Activated CD8-positive, alpha-beta T cell treated with anti-CD3 and anti-CD28 coated beads for 36 hours (primary cell): Measurements from ENCODE around the gene ERBB4. TPM values are rescaled to one million over a fixed set of nuclear protein-coding genes. Genes with fewer than 3 reads are reported as not detected.

Experiments used
- ATAC-seq: fragments of 200-7000 bp; cut with Tn5 transposase; one replicate; pipeline ENCODE4 v1.10.0; 2021; ENCODE audit warnings: mild to moderate bottlenecking, moderate library complexity
- CTCF ChIA-PET: fragments of 350-600 bp; sonication (Branson Sonifier 250); formaldehyde crosslinking; loops from one replicate; lab custom pipeline; 2021; ENCODE audit warnings: antibody characterized with exemption; lab: Charles Lee
- POLR2A ChIA-PET: fragments of 350-600 bp; sonication (Branson Sonifier 250); formaldehyde crosslinking; loops from one replicate; lab custom pipeline; 2021; ENCODE audit warnings: antibody characterized with exemption; lab: Charles Lee
- DNase-seq: peaks from one replicate; pipeline ENCODE4 v3.0.0-alpha.2; 2020
- H3K27ac Mint-ChIP-seq: one replicate; pipeline ENCODE4 v1.8.0; 2021; ENCODE audit warnings: mild to moderate bottlenecking, mixed read lengths
- H3K27me3 Mint-ChIP-seq: one replicate; pipeline ENCODE4 v1.8.0; 2021; ENCODE audit warnings: mixed read lengths
- H3K36me3 Mint-ChIP-seq: one replicate; pipeline ENCODE4 v1.8.0; 2021; ENCODE audit warnings: low read depth, mixed read lengths
- H3K4me1 Mint-ChIP-seq: one replicate; pipeline ENCODE4 v1.8.0; 2021; ENCODE audit warnings: low read depth, mixed read lengths
- H3K4me3 Mint-ChIP-seq: one replicate; pipeline ENCODE4 v1.8.0; 2021; ENCODE audit warnings: mild to moderate bottlenecking, moderate library complexity, mixed read lengths
- H3K9me3 Mint-ChIP-seq: one replicate; pipeline ENCODE4 v1.8.0; 2021; ENCODE audit warnings: mixed read lengths
- intact Hi-C: fragments of 100-400 bp; cut with micrococcal nuclease; formaldehyde crosslinking; loops from one replicate; pipeline ENCODE4 v1.10.0; 2022
- total RNA-seq, 2 experiments: library from RNA; stranded (reverse); gene quantifications; one replicate each; pipeline ENCODE4 v1.2.3, GENCODE V29; 2021
- TF ChIP-seq, protein P1 (sequence below): fragments of 200-600 bp; IDR thresholded peaks from one replicate; pipeline ENCODE4 v1.8.0; 2022; ENCODE audit warnings: antibody characterized with exemption, mild to moderate bottlenecking

The ERBB4 gene
- total RNA-seq, 2 experiments from 2014 or later, result not detected

DNA sequence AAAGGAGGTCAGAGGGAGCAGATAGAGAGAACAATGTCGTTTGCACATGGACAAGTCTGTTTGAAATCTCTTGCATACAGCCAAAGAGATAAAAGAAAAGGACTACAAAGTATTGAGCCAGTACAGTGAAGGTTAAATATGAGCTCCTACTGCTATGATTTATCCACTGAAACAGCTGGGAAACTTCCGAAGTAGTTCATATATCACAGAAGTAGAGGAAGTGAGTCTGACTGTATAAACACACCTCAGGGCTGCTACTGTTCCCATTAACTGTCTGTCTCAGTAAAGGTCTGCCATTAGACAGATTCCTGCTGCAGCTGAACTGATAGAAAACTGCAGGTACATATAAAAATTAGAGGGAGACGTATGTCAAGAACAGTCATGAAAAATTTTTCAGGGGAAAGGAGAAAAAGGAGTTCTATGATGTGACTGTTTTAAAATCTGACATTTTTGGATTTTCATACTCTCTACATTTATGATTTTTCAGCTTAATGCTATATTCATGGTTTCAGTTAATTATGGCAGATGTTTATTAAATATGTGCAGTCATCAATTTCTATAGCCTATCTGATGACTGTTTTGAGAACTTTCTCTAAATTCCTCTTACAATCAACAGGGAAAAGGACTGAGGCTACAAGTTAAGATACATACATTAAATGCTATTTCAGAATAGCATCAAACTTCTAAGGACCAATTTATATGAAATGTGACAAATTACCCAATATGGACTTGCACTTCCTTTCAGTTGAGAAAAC lies 364.7 kb downstream of the ERBB4 start:
- ATAC-seq (no peak), DNase-seq (no peak)
- intact Hi-C loops, result no loop called here
- TF ChIP-seq, protein P1, sequence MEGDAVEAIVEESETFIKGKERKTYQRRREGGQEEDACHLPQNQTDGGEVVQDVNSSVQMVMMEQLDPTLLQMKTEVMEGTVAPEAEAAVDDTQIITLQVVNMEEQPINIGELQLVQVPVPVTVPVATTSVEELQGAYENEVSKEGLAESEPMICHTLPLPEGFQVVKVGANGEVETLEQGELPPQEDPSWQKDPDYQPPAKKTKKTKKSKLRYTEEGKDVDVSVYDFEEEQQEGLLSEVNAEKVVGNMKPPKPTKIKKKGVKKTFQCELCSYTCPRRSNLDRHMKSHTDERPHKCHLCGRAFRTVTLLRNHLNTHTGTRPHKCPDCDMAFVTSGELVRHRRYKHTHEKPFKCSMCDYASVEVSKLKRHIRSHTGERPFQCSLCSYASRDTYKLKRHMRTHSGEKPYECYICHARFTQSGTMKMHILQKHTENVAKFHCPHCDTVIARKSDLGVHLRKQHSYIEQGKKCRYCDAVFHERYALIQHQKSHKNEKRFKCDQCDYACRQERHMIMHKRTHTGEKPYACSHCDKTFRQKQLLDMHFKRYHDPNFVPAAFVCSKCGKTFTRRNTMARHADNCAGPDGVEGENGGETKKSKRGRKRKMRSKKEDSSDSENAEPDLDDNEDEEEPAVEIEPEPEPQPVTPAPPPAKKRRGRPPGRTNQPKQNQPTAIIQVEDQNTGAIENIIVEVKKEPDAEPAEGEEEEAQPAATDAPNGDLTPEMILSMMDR, result no peak
- H3K4me1 Mint-ChIP-seq, result no peaks in the 10 kb centered on the region
- H3K27me3 Mint-ChIP-seq, result no peaks in the 10 kb centered on the region
- H3K9me3 Mint-ChIP-seq, result peaks cover 4% of the 10 kb centered on the region
- no peak overlapping the region for H3K4me3 Mint-ChIP-seq
- ChIA-PET CTCF (interaction anchor here (0.6 kb wide), 1 partner anchor 1817 kb away, joined by 3 read pairs; no protein-coding TSS in a partner anchor), POLR2A (no interaction called here)
- H3K27ac Mint-ChIP-seq, result no peak overlapping the region
- no peaks in the 10 kb centered on the region for H3K36me3 Mint-ChIP-seq

DNA sequence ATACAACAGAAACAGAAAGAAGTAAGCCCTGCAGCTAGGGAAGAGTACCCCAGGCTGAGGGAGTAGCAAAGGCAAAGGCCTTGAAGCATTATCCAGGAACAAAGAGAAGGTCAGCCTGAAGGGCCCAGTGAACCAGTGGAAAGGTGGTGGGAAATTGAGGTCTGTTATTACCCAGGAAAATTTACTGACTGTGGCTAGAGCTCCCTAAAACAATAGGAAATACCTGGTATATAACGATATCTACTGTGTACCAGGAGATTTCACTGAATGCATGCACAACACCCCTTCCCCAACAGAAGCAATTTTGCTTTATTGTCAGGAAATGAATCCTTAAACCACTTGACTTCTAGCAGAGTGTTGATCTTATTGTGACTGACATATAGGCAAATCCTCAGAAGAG lies 365.3 kb downstream of the ERBB4 start:
- H3K4me3 Mint-ChIP-seq, result no peak overlapping the region
- no peaks in the 10 kb centered on the region for H3K27me3 Mint-ChIP-seq
- DNase-seq (no peak), ATAC-seq (no peak)
- H3K4me1 Mint-ChIP-seq, result no peaks in the 10 kb centered on the region
- TF ChIP-seq, protein P1, result no peak
- no peak overlapping the region for H3K27ac Mint-ChIP-seq
- H3K36me3 Mint-ChIP-seq, result no peaks in the 10 kb centered on the region
- H3K9me3 Mint-ChIP-seq, result peaks cover 4% of the 10 kb centered on the region
- CTCF ChIA-PET, result interaction anchor here (0.6 kb wide), 1 partner anchor 1817 kb away, joined by 3 read pairs; no protein-coding TSS in a partner anchor
- POLR2A ChIA-PET, result no interaction called here
- intact Hi-C loops, result no loop called here

DNA sequence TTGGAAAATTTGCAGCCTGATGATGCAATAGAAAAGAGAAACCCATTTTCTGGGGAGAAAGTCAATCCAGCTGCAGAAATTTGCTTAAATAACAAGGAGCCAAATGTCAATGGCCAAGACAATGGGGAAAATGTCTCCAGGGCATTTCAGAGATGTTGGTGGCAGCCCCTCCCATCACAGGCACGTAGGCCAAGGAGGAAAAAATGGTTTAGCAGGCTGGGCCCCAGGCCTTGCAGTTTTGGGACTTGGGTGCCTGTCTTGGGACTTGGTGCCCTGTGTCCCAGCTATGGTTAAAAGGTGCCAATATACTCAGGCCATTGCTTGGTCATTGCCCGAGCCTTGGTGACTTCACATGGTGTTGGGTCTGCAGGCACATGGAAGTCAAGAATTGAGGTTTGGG lies 368.2 kb downstream of the ERBB4 start:
- H3K27me3 Mint-ChIP-seq, result no peaks in the 10 kb centered on the region
- no peaks in the 10 kb centered on the region for H3K36me3 Mint-ChIP-seq
- intact Hi-C loops, result no loop called here
- no peak for ATAC-seq
- TF ChIP-seq, protein P1, result no peak
- no peak for DNase-seq
- POLR2A ChIA-PET, result no interaction called here
- CTCF ChIA-PET, result no interaction called here
- peaks cover 7% of the 10 kb centered on the region for H3K9me3 Mint-ChIP-seq
- no peaks in the 10 kb centered on the region for H3K4me1 Mint-ChIP-seq
- no peak overlapping the region for H3K4me3 Mint-ChIP-seq
- H3K27ac Mint-ChIP-seq, result no peak overlapping the region

DNA sequence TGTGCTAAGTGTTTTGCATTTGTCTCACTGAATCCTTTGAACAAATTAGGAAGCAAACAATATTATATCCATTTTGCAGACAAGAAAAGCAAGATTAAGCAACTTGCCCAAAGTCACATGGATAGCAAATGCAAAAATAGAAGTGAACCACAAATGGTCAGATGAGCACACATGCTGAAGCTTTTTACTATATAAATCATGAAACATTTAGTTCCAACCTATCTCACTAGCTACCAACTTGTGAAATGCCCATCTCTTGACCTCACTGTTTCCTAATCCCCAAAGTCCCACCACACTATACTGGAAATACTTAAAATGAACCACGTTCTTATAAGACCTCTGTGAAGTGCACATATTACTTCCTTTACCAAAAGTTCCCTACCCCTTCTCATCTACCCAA lies 380.5 kb downstream of the ERBB4 start:
- intact Hi-C loops, result no loop called here
- TF ChIP-seq, protein P1, result no peak
- ATAC-seq, result no peak

DNA sequence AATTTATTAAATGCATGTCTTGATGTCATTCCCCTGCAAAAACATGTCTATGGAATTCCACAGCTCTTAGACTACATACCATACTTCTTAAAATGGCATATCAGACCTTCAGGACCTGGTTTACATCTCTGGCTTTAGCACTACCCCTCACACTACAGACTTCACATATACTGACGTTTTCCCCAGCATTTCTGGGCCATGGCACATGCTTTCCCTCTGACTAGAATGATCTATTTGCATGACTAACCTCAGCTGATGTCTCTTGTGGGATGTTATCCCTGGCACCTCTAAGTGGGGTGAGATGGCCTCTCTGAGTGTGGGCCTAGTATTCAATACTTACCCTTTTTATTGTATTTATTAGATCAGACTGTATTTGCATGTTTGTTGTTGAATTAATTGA lies 381.6 kb downstream of the ERBB4 start:
- no peak overlapping the region for H3K4me3 Mint-ChIP-seq
- no peaks in the 10 kb centered on the region for H3K27me3 Mint-ChIP-seq
- no peaks in the 10 kb centered on the region for H3K36me3 Mint-ChIP-seq
- ChIA-PET POLR2A (no interaction called here), CTCF (no interaction called here)
- TF ChIP-seq, protein P1, result no peak
- no peaks in the 10 kb centered on the region for H3K9me3 Mint-ChIP-seq
- intact Hi-C loops, result no loop called here
- H3K27ac Mint-ChIP-seq, result no peak overlapping the region
- no peaks in the 10 kb centered on the region for H3K4me1 Mint-ChIP-seq
- DNase-seq (no peak), ATAC-seq (no peak)

More for the DNA sequence above, 380.5 kb downstream of the ERBB4 start:
- ChIA-PET CTCF (no interaction called here), POLR2A (no interaction called here)
- no peak for DNase-seq
- H3K4me1 Mint-ChIP-seq, result no peaks in the 10 kb centered on the region
- H3K4me3 Mint-ChIP-seq, result no peak overlapping the region
- H3K9me3 Mint-ChIP-seq, result no peaks in the 10 kb centered on the region
- no peak overlapping the region for H3K27ac Mint-ChIP-seq
- H3K27me3 Mint-ChIP-seq, result no peaks in the 10 kb centered on the region
- no peaks in the 10 kb centered on the region for H3K36me3 Mint-ChIP-seq
